HG03457 (cell line): ENCODE data around the gene STAC3.

Experiments used
- ATAC-seq: cut with Tn5 transposase; IDR thresholded peaks from one replicate; pipeline ENCODE4 v1.9.1; 2021; ENCODE audit warnings: moderate number of reproducible peaks; ENCODE audit not compliant: unreplicated experiment

Gene STAC3

GRCh38 chr12:57213058-57213715, 37.8 kb downstream of the STAC3 start:
- ATAC-seq, result no peak

GRCh38 chr12:57212701-57213057, 38.3 kb downstream of the STAC3 start:
- ATAC-seq, result no peak

GRCh38 chr12:57211791-57212700, 38.9 kb downstream of the STAC3 start:
- ATAC-seq, result no peak

GRCh38 chr12:57210926-57211692, 39.9 kb downstream of the STAC3 start:
- ATAC-seq, result no peak

GRCh38 chr12:57210461-57210860, 40.5 kb downstream of the STAC3 start:
- no peak for ATAC-seq

- no peak for ATAC-seq
Measured at GRCh38 chr12:57209916-57210315, 41.1 kb downstream of the STAC3 start.

- ATAC-seq, result no peak
Measured at GRCh38 chr12:57208631-57209282, 42.2 kb downstream of the STAC3 start.

GRCh38 chr12:57207731-57208630, 43.0 kb downstream of the STAC3 start:
- no peak for ATAC-seq

- no peak for ATAC-seq
Measured at GRCh38 chr12:57205931-57206330, 45.1 kb downstream of the STAC3 start.

GRCh38 chr12:57205186-57205585, 45.8 kb downstream of the STAC3 start:
- ATAC-seq, result no peak

GRCh38 chr12:57204454-57204853, 46.5 kb downstream of the STAC3 start:
- ATAC-seq, result no peak

- no peak for ATAC-seq
Measured at GRCh38 chr12:57203791-57204190, 47.2 kb downstream of the STAC3 start.

- no peak for ATAC-seq
Measured at GRCh38 chr12:57203201-57203600, 47.8 kb downstream of the STAC3 start.

- no peak for ATAC-seq
Measured at GRCh38 chr12:57202321-57202720, 48.7 kb downstream of the STAC3 start.

- no peak for ATAC-seq
Measured at GRCh38 chr12:57201631-57202030, 49.4 kb downstream of the STAC3 start.

GRCh38 chr12:57201219-57201618, 49.8 kb downstream of the STAC3 start:
- no peak for ATAC-seq

GRCh38 chr12:57200497-57200896, 50.5 kb downstream of the STAC3 start:
- no peak for ATAC-seq

GRCh38 chr12:57199191-57199590, 51.8 kb downstream of the STAC3 start:
- ATAC-seq, result no peak

- no peak for ATAC-seq
Measured at GRCh38 chr12:57198329-57198728, 52.7 kb downstream of the STAC3 start.

- no peak for ATAC-seq
Measured at GRCh38 chr12:57196956-57197355, 54.0 kb downstream of the STAC3 start.
